OCI-M2 (cell line): Measurements from ENCODE around the gene THSD7B.
"Not testable (repeated sequence)": the region's sequence is repeated elsewhere in the genome, so short reads cannot be mapped to it uniquely, and the experiment has no call there.

ENCODE experiments used
- DNase-seq: peaks from one replicate; lab custom pipeline; 2025; ENCODE audit not compliant: unreplicated experiment; lab: John Stamatoyannopoulos, UW

THSD7B gene

GRCh38 chr2:137521653-137522619, 756.6 kb downstream of the THSD7B start:
- no peak for DNase-seq

- DNase-seq: no peak
These were observed 757.3 kb downstream of the THSD7B start for GRCh38 chr2:137522620-137523011.

- no peak for DNase-seq
These were observed 758.6 kb downstream of the THSD7B start for GRCh38 chr2:137523931-137524330.

GRCh38 chr2:137525132-137525531, 759.8 kb downstream of the THSD7B start:
- no peak for DNase-seq

DNA sequence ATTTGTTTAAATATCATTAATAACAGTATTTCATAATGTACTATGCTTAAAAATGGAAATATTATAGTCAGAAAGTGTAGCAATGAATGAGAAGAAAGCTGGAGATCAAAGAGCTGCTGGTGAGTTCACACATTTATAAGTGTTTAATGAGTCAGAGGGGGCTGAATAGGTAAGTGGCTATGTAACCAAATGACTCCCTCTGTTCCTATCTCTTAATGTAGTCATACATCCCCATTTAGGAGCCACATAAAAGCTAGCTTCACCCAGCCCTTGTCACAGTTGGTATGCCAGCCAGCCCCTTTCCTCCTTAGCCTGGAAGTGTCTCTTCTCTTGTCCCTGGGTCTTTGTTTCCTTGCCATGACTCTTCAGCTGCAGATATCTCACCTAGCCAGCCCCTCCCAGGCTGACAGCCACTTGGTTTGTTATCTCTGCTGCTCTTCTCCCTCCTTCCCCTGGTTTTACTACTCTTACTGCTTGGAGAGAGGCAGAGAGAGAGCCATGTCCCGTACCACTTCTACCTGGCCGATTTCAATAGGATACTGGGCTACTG, 760.4 kb downstream of the THSD7B start:
- DNase-seq: no peak

DNA sequence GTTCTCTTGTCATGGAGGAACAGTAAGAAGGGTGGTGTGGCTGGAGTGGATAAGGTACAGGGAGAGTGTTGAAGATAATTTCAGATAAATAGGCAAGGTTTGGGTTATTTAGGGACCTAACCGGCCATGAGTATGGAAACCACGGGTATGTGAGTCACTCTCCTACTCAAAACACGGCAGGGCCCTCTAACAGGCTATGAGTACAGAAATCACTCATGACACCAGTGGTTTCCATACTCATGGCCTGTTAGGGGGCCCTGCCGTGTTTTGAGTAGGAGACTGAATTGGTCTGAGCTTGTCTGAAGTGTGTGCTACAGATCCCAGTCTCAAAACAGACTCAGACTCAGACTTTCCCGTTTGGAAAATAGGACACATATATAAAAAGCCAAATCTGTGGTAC, 770.6 kb downstream of the THSD7B start:
- DNase-seq: no peak

DNA sequence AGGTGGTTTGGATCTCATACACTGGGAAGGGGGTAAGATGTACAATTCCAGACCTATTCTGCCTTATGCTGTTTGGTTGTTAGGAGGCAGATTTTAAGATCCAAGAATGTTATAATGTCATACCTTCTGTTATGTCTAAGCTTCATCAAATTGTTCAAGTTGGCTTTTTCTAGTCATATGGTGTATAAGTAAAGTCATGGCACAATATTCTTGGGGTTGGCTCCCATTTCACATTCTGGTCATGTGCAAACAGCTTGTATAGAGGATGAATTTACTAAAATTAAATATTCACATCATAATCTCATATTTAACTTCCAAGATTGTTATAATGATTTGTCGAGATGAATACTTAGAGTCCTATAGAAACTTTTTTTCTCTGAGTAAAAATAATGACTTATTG, 774.0 kb downstream of the THSD7B start:
- no peak for DNase-seq

DNA sequence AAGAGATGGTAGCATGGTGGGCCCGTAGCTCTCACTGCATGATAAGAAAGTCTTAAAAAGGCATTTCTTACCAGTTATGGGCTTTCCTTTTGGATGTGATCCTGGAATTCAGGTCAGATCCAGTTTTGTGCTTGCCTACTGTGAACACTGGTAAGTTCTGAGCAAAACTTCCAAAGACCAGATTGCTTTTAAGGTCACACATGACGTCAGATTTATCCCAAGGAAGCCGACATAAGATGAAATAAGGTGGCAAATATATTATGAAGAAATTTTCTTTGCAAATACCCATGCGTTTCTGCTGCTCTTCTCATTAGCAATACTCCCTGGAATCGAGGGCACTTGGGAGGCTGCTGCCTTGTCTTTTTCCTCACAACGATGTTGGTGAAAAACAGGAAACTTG, 782.5 kb downstream of the THSD7B start:
- DNase-seq: no peak

DNA sequence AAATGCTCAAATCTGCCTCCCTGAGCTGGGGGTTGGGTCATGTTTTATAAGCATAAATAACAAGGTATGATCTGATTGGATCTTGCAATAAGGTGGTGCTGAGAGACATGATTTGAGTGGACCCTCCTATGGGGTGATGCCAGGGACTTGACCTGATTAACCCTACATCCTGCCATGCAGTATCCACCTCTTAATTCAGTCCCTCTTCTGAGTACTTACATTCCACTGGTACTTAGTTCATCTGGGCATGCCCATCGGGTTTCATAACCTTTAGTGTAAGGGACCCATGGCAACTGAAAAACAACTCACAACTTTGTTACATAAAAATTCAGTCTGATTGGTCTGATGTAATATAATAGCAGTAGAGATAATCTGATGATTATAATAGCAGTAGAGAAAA, 801.0 kb downstream of the THSD7B start:
- DNase-seq: no peak

- DNase-seq: no peak
These were observed 805.1 kb downstream of the THSD7B start for GRCh38 chr2:137570484-137570883.

GRCh38 chr2:137587834-137588233, 822.5 kb downstream of the THSD7B start:
- not testable (repeated sequence) for DNase-seq

DNA sequence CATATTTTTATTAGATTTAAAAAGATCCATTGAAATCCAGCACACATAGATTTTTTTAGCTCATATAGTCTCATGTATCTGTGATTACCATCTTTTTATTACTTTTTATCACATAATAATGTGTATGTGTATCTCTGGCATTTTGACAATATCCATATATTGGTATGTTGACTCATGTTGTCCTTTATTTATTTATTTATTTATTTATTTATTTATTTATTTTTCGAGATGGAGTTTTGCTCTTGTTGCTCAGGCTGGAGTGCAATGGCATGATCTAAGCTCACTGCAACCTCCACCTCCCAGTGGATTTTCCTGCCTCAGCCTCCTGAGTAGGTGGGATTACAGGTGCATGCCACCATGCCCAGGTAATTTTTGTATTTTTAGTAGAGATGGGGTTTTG, 823.2 kb downstream of the THSD7B start:
- not testable (repeated sequence) for DNase-seq

DNA sequence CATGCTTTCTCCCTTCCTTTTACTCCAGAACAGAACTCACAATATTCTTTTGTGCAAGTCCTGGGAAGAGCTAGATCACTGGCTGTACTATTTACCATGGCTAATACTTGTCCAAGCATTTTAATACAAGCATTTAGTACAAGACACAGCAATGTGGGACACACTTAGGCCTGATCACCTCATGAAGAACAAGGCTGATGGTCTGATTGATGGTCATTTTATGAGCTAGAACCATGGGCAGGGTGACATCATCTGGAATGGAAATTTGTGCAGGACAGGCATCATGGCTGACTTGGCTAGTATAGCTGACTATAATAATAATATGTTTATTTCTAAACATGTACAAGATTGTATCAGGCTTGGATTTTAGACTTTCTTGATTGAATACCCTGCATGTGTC, 824.8 kb downstream of the THSD7B start:
- DNase-seq: no peak

- DNase-seq: no peak
These were observed 842.5 kb downstream of the THSD7B start for GRCh38 chr2:137607722-137608318.

- DNase-seq: no peak
These were observed 873.6 kb downstream of the THSD7B start for GRCh38 chr2:137638932-137639331.

- no peak for DNase-seq
These were observed 879.4 kb downstream of the THSD7B start for GRCh38 chr2:137644731-137645130.

DNA sequence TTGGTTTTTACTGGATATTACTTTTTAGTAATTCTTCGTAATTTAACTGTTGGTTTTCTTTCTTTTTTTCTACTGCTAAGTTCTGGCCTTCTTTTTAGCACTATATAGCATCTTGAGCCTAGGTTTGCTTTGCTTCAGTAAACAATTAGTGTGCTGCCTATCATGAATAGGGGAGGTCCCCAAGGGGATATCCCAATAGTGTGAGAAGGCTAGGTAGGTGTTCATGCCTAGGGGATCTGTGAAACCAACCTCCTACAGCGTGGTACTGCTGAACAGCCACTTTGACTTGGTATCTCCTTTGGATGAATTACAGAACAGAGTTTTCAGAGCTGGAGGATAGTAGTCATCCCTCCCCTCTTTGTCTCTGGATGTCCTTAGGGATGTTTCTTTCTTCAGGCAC, 888.7 kb downstream of the THSD7B start:
- no peak for DNase-seq

GRCh38 chr2:137655814-137656213, 890.5 kb downstream of the THSD7B start:
- no peak for DNase-seq

GRCh38 chr2:137658433-137658832, 893.1 kb downstream of the THSD7B start:
- DNase-seq: no peak

DNA sequence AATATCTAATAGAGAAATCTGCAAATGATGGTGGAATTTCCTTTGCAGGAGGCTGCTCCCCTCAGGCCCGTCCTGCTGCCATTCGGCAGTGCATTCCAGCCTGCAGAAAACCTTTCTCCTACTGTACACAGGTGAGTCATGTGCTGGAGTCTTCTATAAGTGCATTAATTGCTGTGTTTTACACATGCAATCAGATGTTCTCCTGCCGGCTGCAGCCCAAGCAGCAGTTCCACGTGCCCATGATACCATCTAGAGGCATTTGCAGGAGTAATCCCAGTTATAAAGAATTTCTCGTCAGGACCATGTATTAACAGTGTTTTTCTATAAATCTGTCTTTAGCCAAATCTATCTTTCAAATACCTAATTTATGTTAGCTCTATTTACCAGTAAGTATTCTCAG, 894.3 kb downstream of the THSD7B start:
- no peak for DNase-seq

DNA sequence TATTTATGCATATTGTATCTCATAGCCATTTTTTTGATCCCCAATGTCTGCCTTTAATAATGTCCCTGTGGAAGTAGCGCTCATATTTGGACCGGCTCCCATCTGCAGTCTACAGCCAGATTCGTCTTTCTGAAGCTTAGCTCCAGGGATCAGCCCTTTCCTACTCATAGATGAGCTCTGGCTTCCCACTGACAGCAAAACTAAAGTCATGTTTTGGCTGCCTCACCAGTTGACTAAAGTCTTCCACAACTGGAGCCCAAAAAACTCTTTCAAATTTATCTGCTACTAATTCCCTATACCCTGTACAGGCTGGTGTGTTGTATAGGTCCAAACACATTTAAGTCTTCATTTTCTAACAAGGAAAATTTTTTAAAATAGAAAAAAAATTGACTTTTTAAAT, 904.8 kb downstream of the THSD7B start:
- no peak for DNase-seq

DNA sequence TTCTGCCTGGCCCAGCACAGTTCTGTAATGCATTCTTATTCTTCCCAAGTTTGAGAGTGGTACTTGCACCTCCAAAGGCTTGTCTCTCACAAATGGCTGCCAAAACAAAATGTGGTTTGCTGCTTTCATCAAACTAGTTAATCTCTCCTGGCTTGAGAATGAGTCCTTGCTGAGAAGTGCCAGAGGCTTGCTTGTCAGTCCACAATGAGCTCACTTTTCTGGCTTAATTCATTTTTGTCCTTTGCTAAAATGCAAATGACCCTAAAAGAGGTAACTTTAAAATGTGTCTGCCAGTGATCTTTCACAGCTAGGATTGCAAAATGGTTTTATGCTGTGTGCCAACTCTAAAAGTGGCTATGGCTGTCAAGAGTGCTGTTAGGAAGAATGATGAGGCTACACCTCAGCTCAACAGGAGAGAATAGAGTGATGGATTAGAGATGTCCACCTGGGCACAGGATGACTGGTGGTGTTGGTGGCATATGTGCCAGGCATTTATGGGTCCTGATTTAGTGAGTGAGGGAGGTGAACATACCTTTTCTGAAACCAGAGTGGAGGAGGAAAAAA, 907.7 kb downstream of the THSD7B start:
- no peak for DNase-seq
